T47D (cell line): ENCODE data around the gene TUBG1.
A peak's percentile ranks its signal among the peaks of the same experiment; 100 is the strongest.

ENCODE experiments used
- DNase-seq, 2 experiments: peaks; one replicate each; pipeline versions ENCODE4 v3.0.0 to v3.0.0-alpha.2; 2011 to 2012; ENCODE audit warnings: low read depth in 1 of 2, low spot score in 1 of 2
- JUND ChIP-seq: IDR thresholded peaks from 2 replicates; pipeline ENCODE4 v1.6.1; 2012; ENCODE audit warnings: low read depth
- in situ Hi-C: cut with HindIII; loops from 2 replicates; pipeline ENCODE4 v1.10.0; 2016; ENCODE audit warnings: low sequenced_read_pairs, low pct_unique_long_range_greater_than_20kb

The TUBG1 gene

GRCh38 chr17:42568341-42569111, 41.0 kb upstream of the TUBG1 start:
- in situ Hi-C loops, result no loop called here
- no peak for TF ChIP-seq JUND
- DNase-seq, result no peak

- no peak for TF ChIP-seq JUND
- peak in 1 of 2 experiments; percentile 78 for DNase-seq
- in situ Hi-C loops, result no loop called here
Observed at GRCh38 chr17:42571435-42572225, 37.9 kb upstream of the TUBG1 start.

- in situ Hi-C loops, result no loop called here
- DNase-seq, result no peak
- no peak for TF ChIP-seq JUND
Observed at GRCh38 chr17:42573095-42573494, 36.4 kb upstream of the TUBG1 start.

GRCh38 chr17:42574463-42574862, 35.0 kb upstream of the TUBG1 start:
- DNase-seq, result no peak
- in situ Hi-C loops, result no loop called here
- TF ChIP-seq JUND, result no peak

- no peak for DNase-seq
- in situ Hi-C loops, result no loop called here
- TF ChIP-seq JUND, result no peak
Observed at GRCh38 chr17:42577140-42577531, 32.3 kb upstream of the TUBG1 start.

- no peak for TF ChIP-seq JUND
- in situ Hi-C loops, result no loop called here
- DNase-seq, result peak; percentile 96 to 97
Observed at GRCh38 chr17:42577532-42578281, 31.8 kb upstream of the TUBG1 start, which contains the start of gene PSMC3IP. PSMC3IP (minus strand) TSS chr17:42577729; CDS start chr17:42577686, 43 bp downstream.

GRCh38 chr17:42578282-42578869, 31.1 kb upstream of the TUBG1 start:
- in situ Hi-C loops, result no loop called here
- DNase-seq, result peak; percentile 77 to 87
- TF ChIP-seq JUND, result no peak

GRCh38 chr17:42579794-42580551, 29.5 kb upstream of the TUBG1 start:
- no peak for DNase-seq
- in situ Hi-C loops, result no loop called here
- TF ChIP-seq JUND, result no peak

- no peak for TF ChIP-seq JUND
- in situ Hi-C loops, result no loop called here
- no peak for DNase-seq
Observed at GRCh38 chr17:42581744-42582270, 27.7 kb upstream of the TUBG1 start.

- no peak for TF ChIP-seq JUND
- in situ Hi-C loops, result no loop called here
- no peak for DNase-seq
Observed at GRCh38 chr17:42584880-42585279, 24.6 kb upstream of the TUBG1 start.

- no peak for TF ChIP-seq JUND
- no peak for DNase-seq
- in situ Hi-C loops, result no loop called here
Observed at GRCh38 chr17:42585353-42585752, 24.1 kb upstream of the TUBG1 start.
